Measurements from ENCODE around the gene FBXL13. TPM values are rescaled to one million over a fixed set of nuclear protein-coding genes. Genes with fewer than 3 reads are reported as not detected.
"Not testable (repeated sequence)": the region's sequence is repeated elsewhere in the genome, so short reads cannot be mapped to it uniquely, and the experiment has no call there.

Gene FBXL13
- total RNA-seq, 1 experiment from 2014 or later, result 0.75 TPM

DNA sequence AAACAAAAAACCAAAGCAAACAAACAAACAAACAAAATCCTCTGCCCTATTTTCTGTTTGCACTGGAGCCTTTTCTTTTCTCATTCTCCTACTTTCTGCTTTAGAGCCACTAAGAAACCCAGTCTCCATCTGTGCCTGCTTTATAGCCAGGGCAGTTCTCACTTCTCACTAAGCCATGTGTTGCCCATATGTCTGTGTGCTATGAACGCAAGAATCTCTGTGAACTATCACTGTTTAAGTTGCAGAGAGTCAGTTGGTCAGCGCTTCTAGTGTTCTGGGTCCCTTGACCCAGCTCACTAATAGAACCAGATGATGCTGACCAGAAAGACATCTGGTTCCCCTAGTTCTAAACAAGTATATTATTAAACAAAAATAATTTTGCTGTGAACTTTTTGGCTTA is 244.4 kb downstream of the FBXL13 start:
- Histone ChIP-seq H3K27me3 (no peaks in the 10 kb centered on the region), H3K27ac (no peak overlapping the region), H3K9me3 (replicated peaks) (no peaks in the 10 kb centered on the region), H3K4me3 (no peak overlapping the region), H3K4me1 (peaks cover 10% of the 10 kb centered on the region), H3K36me3 (no peaks in the 10 kb centered on the region)
- no peak for DNase-seq

- no peaks in the 10 kb centered on the region for H3K9me3 ChIP-seq (replicated peaks)
- H3K36me3 ChIP-seq, result no peaks in the 10 kb centered on the region
- H3K27me3 ChIP-seq, result no peaks in the 10 kb centered on the region
- H3K4me1 ChIP-seq, result 0 out of 2 replicates have a peak, but pooled peaks cover 2% of the 10 kb centered on the region
- H3K27ac ChIP-seq, result no peak overlapping the region
- H3K4me3 ChIP-seq, result no peak overlapping the region
- no peak for DNase-seq
Measured at GRCh38 chr7:102829075-102829474, 245.5 kb downstream of the FBXL13 start.

- Histone ChIP-seq H3K4me1 (0 out of 2 replicates have a peak, but pooled peaks cover 2% of the 10 kb centered on the region), H3K36me3 (no peaks in the 10 kb centered on the region), H3K27ac (no peak overlapping the region), H3K4me3 (no peak overlapping the region), H3K9me3 (replicated peaks) (no peaks in the 10 kb centered on the region), H3K27me3 (no peaks in the 10 kb centered on the region)
- no peak for DNase-seq
Measured at GRCh38 chr7:102828286-102828685, 246.3 kb downstream of the FBXL13 start.

DNA sequence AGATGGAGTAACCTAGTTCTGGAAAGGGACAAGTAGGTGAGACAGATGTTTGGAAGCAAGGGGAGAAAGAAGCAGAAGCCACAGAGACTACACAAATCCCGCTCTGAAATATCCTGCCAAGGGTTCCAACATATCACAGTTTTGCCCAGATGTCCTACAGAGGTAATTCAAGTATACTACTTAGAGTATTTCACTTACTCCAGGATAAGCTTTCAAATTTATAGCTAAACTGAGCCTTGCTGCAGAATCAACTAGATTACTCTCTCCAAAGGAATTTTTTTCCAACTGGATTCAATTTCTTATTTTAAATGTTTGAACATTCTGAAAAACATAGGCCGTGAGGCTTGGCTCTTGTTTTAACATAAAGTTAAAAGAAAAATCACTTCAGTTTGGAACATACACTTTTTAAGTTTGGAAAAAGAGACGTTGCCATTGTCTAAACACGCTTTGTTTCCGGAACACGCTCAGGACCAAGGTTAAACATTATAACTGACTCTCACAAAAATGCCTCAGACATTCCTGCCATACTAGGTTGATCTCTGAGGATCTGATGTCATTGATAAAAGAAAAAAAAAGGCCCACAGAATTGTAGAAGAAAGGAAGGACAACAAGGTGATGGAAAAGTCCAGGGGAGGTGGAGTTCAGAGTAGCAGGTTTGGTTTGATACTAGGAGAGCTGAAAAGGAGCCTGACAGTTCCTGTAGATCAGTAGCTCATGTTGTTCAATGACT is 251.0 kb downstream of the FBXL13 start:
- no peak overlapping the region for H3K4me3 ChIP-seq
- H3K9me3 ChIP-seq (replicated peaks), result no peaks in the 10 kb centered on the region
- H3K36me3 ChIP-seq, result no peaks in the 10 kb centered on the region
- H3K27ac ChIP-seq, result no peak overlapping the region
- H3K27me3 ChIP-seq, result no peaks in the 10 kb centered on the region
- DNase-seq, result no peak
- H3K4me1 ChIP-seq, result no peaks in the 10 kb centered on the region

- no peak overlapping the region for H3K4me3 ChIP-seq
- no peaks in the 10 kb centered on the region for H3K27me3 ChIP-seq
- H3K27ac ChIP-seq, result no peak overlapping the region
- H3K36me3 ChIP-seq, result no peaks in the 10 kb centered on the region
- no peaks in the 10 kb centered on the region for H3K4me1 ChIP-seq
- H3K9me3 ChIP-seq (replicated peaks), result no peaks in the 10 kb centered on the region
- no peak for DNase-seq
Measured at GRCh38 chr7:102821994-102822747, 252.4 kb downstream of the FBXL13 start.

DNA sequence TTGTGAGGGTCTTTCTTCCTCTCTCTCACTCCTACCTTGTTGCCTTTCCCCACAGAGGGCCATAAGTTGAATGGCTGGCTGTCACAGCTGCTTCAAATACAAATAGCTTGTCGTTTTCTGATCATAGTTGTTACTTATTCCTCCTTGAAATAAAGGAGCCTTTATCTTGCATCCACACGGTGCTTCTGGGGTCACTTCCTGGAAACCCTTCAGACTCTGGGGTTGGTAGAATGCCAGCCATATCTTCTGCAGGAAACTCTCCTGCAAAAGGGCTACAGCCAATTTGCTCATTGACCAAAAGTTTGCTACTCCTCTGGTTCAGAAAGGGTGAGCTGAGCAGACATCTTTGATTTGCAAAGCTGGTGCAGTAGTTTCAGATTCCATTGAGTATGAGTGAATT is 255.4 kb downstream of the FBXL13 start:
- H3K4me1 ChIP-seq, result no peaks in the 10 kb centered on the region
- no peak overlapping the region for H3K4me3 ChIP-seq
- no peaks in the 10 kb centered on the region for H3K27me3 ChIP-seq
- H3K36me3 ChIP-seq, result no peaks in the 10 kb centered on the region
- H3K9me3 ChIP-seq (replicated peaks), result no peaks in the 10 kb centered on the region
- DNase-seq, result no peak
- H3K27ac ChIP-seq, result no peak overlapping the region

DNA sequence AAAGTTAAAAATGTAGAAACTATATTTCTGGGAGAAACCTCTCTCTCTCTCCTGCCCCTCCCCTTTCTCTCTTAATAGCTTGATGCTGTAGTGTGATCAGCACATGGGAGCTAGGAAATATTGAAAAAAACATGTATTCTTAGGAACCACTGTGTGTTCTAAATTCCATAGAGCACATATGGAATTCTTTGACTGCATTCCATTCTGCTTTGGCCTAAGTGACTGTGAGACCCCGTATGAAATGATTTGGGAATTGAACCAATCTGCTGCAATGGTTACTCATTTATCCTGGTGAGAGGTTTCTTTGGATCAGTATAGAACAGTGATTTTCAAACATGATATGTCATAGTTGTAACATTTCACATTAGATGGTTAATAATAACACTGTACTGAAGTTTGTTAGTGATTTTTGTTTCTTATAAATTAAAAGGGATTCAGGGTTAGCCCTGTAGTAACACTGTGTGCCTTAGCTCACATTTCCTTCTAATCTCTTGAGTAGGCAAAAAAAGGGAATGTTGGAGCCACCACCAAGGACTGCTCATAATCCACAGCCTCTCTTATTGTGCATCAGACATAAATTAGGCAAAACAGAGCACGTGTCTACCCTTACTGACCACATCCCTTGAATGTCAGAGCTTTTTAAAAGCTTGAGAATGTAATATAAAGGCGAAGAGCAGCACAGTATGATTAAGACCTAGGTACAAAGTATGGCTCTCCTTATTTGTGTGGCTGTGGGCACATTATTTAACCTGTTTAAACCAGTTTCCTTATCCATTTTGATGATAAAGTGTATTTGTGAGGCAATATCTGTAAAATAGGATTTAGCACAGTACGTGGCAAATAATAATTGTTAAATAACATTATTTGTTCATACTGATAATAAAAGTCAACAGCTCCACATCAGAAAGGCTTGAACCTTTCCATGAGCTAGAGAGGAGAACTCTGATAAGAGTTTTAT is 256.7 kb downstream of the FBXL13 start:
- no peak overlapping the region for H3K4me3 ChIP-seq

GRCh38 chr7:102814025-102814471 is 260.5 kb downstream of the FBXL13 start:
- Histone ChIP-seq H3K4me1 (no peaks in the 10 kb centered on the region), H3K27me3 (no peaks in the 10 kb centered on the region), H3K4me3 (no peak overlapping the region), H3K36me3 (no peaks in the 10 kb centered on the region), H3K9me3 (replicated peaks) (no peaks in the 10 kb centered on the region), H3K27ac (no peak overlapping the region)
- DNase-seq, result no peak

More for the DNA sequence above, 256.7 kb downstream of the FBXL13 start:
- no peaks in the 10 kb centered on the region for H3K9me3 ChIP-seq (replicated peaks)
- no peak overlapping the region for H3K27ac ChIP-seq
- no peaks in the 10 kb centered on the region for H3K4me1 ChIP-seq
- DNase-seq, result no peak
- H3K36me3 ChIP-seq, result no peaks in the 10 kb centered on the region
- H3K27me3 ChIP-seq, result no peaks in the 10 kb centered on the region

- no peak for DNase-seq
- no peaks in the 10 kb centered on the region for H3K9me3 ChIP-seq (replicated peaks)
- no peak overlapping the region for H3K27ac ChIP-seq
- no peaks in the 10 kb centered on the region for H3K36me3 ChIP-seq
- no peaks in the 10 kb centered on the region for H3K27me3 ChIP-seq
- no peak overlapping the region for H3K4me3 ChIP-seq
- no peaks in the 10 kb centered on the region for H3K4me1 ChIP-seq
Measured at GRCh38 chr7:102813191-102814024, 261.2 kb downstream of the FBXL13 start.

- no peak overlapping the region for H3K27ac ChIP-seq
- H3K36me3 ChIP-seq, result no peaks in the 10 kb centered on the region
Measured at GRCh38 chr7:102811942-102812678, 262.5 kb downstream of the FBXL13 start.

DNA sequence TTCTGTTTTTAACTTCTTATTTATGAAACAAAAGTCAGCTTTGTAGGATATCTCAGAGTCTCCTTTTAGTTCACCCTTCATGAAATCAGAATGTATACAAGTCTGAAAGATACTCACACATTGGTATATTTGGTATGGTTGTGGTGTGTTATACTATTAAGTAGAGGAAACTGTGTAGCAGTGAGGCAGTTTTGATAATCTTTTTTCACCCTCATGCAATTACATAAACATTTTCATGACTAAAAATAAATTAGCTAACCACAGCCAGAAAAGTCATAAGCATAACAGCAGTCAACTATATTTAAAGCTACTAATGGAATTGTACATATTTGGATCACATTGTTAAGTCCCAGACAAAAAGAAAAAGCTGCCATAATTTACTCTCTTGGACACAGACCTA is 263.7 kb downstream of the FBXL13 start:
- Histone ChIP-seq H3K27ac (no peak overlapping the region), H3K36me3 (no peaks in the 10 kb centered on the region), H3K4me3 (no peak overlapping the region), H3K4me1 (no peaks in the 10 kb centered on the region), H3K9me3 (replicated peaks) (no peaks in the 10 kb centered on the region), H3K27me3 (no peaks in the 10 kb centered on the region)
- no peak for DNase-seq

More at GRCh38 chr7:102811942-102812678, 262.5 kb downstream of the FBXL13 start:
- DNase-seq, result no peak
- Histone ChIP-seq H3K4me1 (no peaks in the 10 kb centered on the region), H3K9me3 (replicated peaks) (no peaks in the 10 kb centered on the region), H3K27me3 (no peaks in the 10 kb centered on the region), H3K4me3 (no peak overlapping the region)

DNA sequence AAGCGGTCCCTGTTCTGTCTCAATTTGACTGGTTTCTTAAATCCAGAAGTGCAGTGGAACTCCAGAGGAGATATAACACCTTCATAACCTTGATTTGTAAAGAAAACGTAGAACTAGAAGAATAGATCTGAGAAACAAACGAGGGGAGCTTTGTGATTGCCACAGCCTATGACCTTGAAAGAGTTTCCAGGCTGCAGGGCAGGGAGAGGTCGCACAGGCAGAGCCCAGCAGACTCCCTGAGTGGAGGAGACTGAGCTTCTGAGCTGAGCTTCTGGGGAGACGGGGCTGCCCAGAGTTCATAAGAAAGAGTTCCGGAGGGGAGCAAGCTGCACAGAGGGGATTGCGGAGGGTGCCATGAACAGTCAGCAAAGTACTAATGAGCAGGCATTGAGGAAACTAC is 268.0 kb downstream of the FBXL13 start:
- no peak for DNase-seq
- Histone ChIP-seq H3K4me3 (no peak overlapping the region), H3K36me3 (no peaks in the 10 kb centered on the region), H3K4me1 (no peaks in the 10 kb centered on the region), H3K27ac (no peak overlapping the region), H3K9me3 (replicated peaks) (peaks cover 4% of the 10 kb centered on the region; the same call in 1 of the 2 replicates), H3K27me3 (no peaks in the 10 kb centered on the region)

DNA sequence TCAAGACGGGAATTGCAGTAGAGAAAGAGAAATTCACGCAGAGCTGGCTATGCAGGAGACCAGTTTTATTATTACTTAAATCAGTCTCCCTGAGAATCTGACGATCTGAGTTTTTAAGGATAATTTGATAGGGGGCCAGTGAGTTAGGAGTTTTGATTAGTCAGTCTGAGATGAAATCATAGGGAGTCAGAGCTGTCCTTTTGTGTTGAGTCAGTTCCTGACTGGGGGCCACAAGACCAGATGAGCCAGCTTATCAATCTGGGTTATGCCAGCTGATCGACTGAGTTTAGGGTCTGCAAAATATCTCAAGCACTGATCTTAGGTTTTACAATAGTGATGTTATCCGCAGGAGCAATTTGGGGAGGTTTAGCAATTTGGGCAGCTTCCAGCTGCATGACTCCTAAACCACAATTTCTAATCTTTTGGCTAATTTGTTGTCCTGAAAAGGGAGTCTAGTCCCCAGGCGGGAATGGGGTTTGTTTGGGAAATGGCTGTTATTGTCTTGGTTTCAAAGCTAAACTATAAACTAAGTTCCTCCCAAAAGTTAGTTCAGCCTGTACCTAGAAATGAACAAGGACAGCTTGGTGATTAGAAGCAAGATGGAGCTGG is 278.5 kb downstream of the FBXL13 start:
- DNase-seq; H3K4me3 ChIP-seq; H3K4me1 ChIP-seq; H3K27me3 ChIP-seq; H3K27ac ChIP-seq; H3K36me3 ChIP-seq; H3K9me3 ChIP-seq (replicated peaks): not testable (repeated sequence)

All from SJCRH30 (cell line).